HG02885 (cell line): ENCODE measurements around the gene OR6C6.
"Not testable (repeated sequence)": the region's sequence is repeated elsewhere in the genome, so short reads cannot be mapped to it uniquely, and the experiment has no call there.

Experiments
- ATAC-seq: cut with Tn5 transposase; IDR thresholded peaks from one replicate; pipeline ENCODE4 v1.9.1; 2021; ENCODE audit warnings: mild to moderate bottlenecking; ENCODE audit not compliant: unreplicated experiment, poor library complexity

Gene OR6C6

GRCh38 chr12:55296469-55296868 lies at the start of gene OR6C6:
Gene OR6C6, minus strand, starts transcription at chr12:55296569. Its CDS starts 1,337 bp downstream, at chr12:55295232.
- no peak for ATAC-seq

GRCh38 chr12:55336002-55336401 lies 39.6 kb upstream of the OR6C6 start:
- ATAC-seq: no peak

- no peak for ATAC-seq
Measured at GRCh38 chr12:55330446-55330845, 34.1 kb upstream of the OR6C6 start, which contains the start of gene OR6C3. Gene OR6C3, plus strand, starts transcription at chr12:55330746. Its CDS starts 955 bp downstream, at chr12:55331701.

- not testable (repeated sequence) for ATAC-seq
Measured at GRCh38 chr12:55325801-55326200, 29.4 kb upstream of the OR6C6 start.

GRCh38 chr12:55320201-55320600 lies 23.8 kb upstream of the OR6C6 start:
- ATAC-seq: no peak

GRCh38 chr12:55314043-55314442 lies 17.7 kb upstream of the OR6C6 start, which contains the start of gene OR6C1:
Gene OR6C1, plus strand, starts transcription at chr12:55314343. Its CDS starts 6,257 bp downstream, at chr12:55320600.
- ATAC-seq: no peak

- ATAC-seq: no peak
Measured at GRCh38 chr12:55289999-55290398, 6.4 kb downstream of the OR6C6 start.

GRCh38 chr12:55280991-55281390 lies 15.4 kb downstream of the OR6C6 start:
- ATAC-seq: no peak

- no peak for ATAC-seq
Measured at GRCh38 chr12:55258303-55258702, 38.1 kb downstream of the OR6C6 start.

- no peak for ATAC-seq
Measured at GRCh38 chr12:55256831-55257230, 39.5 kb downstream of the OR6C6 start.

- ATAC-seq: no peak
Measured at GRCh38 chr12:55253281-55253680, 43.1 kb downstream of the OR6C6 start.

- no peak for ATAC-seq
Measured at GRCh38 chr12:55250944-55251343, 45.4 kb downstream of the OR6C6 start.

- no peak for ATAC-seq
Measured at GRCh38 chr12:55246159-55246558, 50.2 kb downstream of the OR6C6 start.

GRCh38 chr12:55244309-55244708 lies 52.1 kb downstream of the OR6C6 start, which contains the start of gene OR6C74:
Gene OR6C74, plus strand, starts transcription at chr12:55244609. Its CDS starts 2,679 bp downstream, at chr12:55247288.
- no peak for ATAC-seq
